ENCODE data around the gene PARL.

The PARL gene

GRCh38 chr3:183907911-183908331, 23.2 kb upstream of the PARL start:
- no peak overlapping the region for H3K4me2 ChIP-seq (ENCODE audit: low read depth, low read length, poor library complexity, severe bottlenecking)
- no peaks in the 10 kb centered on the region for H3K27me3 ChIP-seq (ENCODE audit: insufficient read depth, low read length, poor library complexity, severe bottlenecking)
- no peaks in the 10 kb centered on the region for H3K79me2 ChIP-seq (ENCODE audit: insufficient read depth, low read length)
- H3F3A ChIP-seq (ENCODE audit: low read depth) = no peaks in the 10 kb centered on the region
- H3K9me3 ChIP-seq (ENCODE audit: insufficient read depth, low read depth, low read length) = no peaks in the 10 kb centered on the region
- no peaks in the 10 kb centered on the region for H3K9me2 ChIP-seq (replicated peaks; ENCODE audit: low read depth, low read length)
- no peaks in the 10 kb centered on the region for H4K20me1 ChIP-seq (ENCODE audit: insufficient read depth, low read length, poor library complexity, severe bottlenecking)
- no peak overlapping the region for H3K9ac ChIP-seq (ENCODE audit: low read depth, low read length, poor library complexity, severe bottlenecking)
- no peaks in the 10 kb centered on the region for H3K4me1 ChIP-seq (ENCODE audit: insufficient read depth, low read length, poor library complexity, severe bottlenecking)
- no peak overlapping the region for H3K4me3 ChIP-seq (ENCODE audit: low read length, poor library complexity, severe bottlenecking)
- TF ChIP-seq EZH2phosphoT487 (IDR thresholded peaks at IDR 0.05; ENCODE audit: borderline replicate concordance) = no peak
- TF ChIP-seq, protein P1, sequence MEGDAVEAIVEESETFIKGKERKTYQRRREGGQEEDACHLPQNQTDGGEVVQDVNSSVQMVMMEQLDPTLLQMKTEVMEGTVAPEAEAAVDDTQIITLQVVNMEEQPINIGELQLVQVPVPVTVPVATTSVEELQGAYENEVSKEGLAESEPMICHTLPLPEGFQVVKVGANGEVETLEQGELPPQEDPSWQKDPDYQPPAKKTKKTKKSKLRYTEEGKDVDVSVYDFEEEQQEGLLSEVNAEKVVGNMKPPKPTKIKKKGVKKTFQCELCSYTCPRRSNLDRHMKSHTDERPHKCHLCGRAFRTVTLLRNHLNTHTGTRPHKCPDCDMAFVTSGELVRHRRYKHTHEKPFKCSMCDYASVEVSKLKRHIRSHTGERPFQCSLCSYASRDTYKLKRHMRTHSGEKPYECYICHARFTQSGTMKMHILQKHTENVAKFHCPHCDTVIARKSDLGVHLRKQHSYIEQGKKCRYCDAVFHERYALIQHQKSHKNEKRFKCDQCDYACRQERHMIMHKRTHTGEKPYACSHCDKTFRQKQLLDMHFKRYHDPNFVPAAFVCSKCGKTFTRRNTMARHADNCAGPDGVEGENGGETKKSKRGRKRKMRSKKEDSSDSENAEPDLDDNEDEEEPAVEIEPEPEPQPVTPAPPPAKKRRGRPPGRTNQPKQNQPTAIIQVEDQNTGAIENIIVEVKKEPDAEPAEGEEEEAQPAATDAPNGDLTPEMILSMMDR (conservative IDR thresholded peaks at IDR 0.05; ENCODE audit: low read length) = no peak
- no peaks in the 10 kb centered on the region for H3K36me3 ChIP-seq (ENCODE audit: insufficient read depth, low read length)
- H2AFZ ChIP-seq (ENCODE audit: low read length) = no peak overlapping the region

DNA sequence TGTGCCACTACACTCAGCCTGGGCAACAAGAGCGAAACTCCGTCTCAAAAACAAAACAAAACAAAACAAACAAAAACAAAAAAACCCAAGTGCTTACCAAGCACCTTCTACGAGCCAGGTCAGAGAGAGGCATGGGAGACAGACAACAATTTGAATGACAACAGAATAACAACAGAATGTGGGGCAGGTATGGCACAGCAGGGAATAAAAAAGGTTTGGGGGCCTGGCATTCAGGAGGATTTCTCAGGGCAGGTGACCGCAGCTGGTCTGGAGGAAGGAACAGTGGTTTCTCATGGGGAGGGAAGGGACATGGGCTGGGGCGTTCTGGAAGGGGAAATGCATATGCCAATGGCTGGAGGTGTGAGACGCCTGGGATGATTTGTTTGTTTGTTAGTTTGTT, 22.5 kb upstream of the PARL start:
- Histone ChIP-seq H3K9me3 (ENCODE audit: insufficient read depth, low read depth, low read length) (no peaks in the 10 kb centered on the region), H3K27me3 (ENCODE audit: insufficient read depth, low read length, poor library complexity, severe bottlenecking) (no peaks in the 10 kb centered on the region), H3K9ac (ENCODE audit: low read depth, low read length, poor library complexity, severe bottlenecking) (no peak overlapping the region), H3K36me3 (ENCODE audit: insufficient read depth, low read length) (no peaks in the 10 kb centered on the region), H3K4me2 (ENCODE audit: low read depth, low read length, poor library complexity, severe bottlenecking) (no peak overlapping the region), H4K20me1 (ENCODE audit: insufficient read depth, low read length, poor library complexity, severe bottlenecking) (no peaks in the 10 kb centered on the region), H3K9me2 (replicated peaks; ENCODE audit: low read depth, low read length) (no peaks in the 10 kb centered on the region), H3K4me1 (ENCODE audit: insufficient read depth, low read length, poor library complexity, severe bottlenecking) (no peaks in the 10 kb centered on the region), H3K79me2 (ENCODE audit: insufficient read depth, low read length) (no peaks in the 10 kb centered on the region), H2AFZ (ENCODE audit: low read length) (no peak overlapping the region), H3K4me3 (ENCODE audit: low read length, poor library complexity, severe bottlenecking) (no peak overlapping the region), H3F3A (ENCODE audit: low read depth) (no peaks in the 10 kb centered on the region)
- TF ChIP-seq, protein P1 (conservative IDR thresholded peaks at IDR 0.05; ENCODE audit: low read length) = no peak
- TF ChIP-seq EZH2phosphoT487 (IDR thresholded peaks at IDR 0.05; ENCODE audit: borderline replicate concordance) = no peak

DNA sequence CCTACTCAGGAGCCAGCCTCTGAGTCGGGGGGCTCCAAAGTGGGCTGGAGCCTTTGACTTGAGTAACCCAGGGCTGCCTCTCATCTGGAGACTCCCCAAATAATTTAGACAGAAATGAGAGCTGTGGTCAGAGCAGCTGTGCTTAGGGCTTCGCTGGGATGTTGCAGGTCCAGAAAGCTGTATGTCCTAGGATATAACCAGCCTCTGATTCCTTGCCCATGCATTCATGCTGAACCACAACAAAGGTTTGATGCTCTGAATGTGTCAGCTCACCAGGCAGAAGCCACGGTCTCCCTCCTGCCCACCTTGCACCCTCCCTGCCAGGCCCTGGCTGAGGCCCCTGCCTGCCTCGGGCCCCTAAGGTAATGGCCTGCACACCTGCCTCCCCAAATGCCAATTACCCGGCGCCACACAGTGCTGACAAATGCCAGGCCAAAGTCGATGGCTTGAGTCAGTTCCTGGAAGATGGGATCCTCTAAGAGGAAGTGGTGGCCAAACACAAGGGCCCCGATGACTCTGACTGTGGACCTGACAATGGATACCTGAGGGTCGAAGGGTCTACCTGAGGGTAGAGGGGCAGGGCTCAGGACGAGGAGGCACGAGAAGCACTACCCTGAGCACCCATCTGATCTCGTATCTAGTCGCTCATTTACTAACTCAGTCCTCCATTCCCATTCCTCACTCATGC, 21.7 kb upstream of the PARL start:
- Histone ChIP-seq H3K36me3 (ENCODE audit: insufficient read depth, low read length) (no peaks in the 10 kb centered on the region), H3K79me2 (ENCODE audit: insufficient read depth, low read length) (no peaks in the 10 kb centered on the region), H3K4me3 (ENCODE audit: low read length, poor library complexity, severe bottlenecking) (no peak overlapping the region), H3K9me3 (ENCODE audit: insufficient read depth, low read depth, low read length) (no peaks in the 10 kb centered on the region), H2AFZ (ENCODE audit: low read length) (no peak overlapping the region; the same call in 1 of the 2 replicates), H3K4me2 (ENCODE audit: low read depth, low read length, poor library complexity, severe bottlenecking) (no peak overlapping the region), H3K27me3 (ENCODE audit: insufficient read depth, low read length, poor library complexity, severe bottlenecking) (no peaks in the 10 kb centered on the region), H3K9me2 (replicated peaks; ENCODE audit: low read depth, low read length) (no peaks in the 10 kb centered on the region), H4K20me1 (ENCODE audit: insufficient read depth, low read length, poor library complexity, severe bottlenecking) (no peaks in the 10 kb centered on the region), H3F3A (ENCODE audit: low read depth) (no peaks in the 10 kb centered on the region), H3K9ac (ENCODE audit: low read depth, low read length, poor library complexity, severe bottlenecking) (no peak overlapping the region), H3K4me1 (ENCODE audit: insufficient read depth, low read length, poor library complexity, severe bottlenecking) (no peaks in the 10 kb centered on the region)
- TF ChIP-seq, protein P1 (conservative IDR thresholded peaks at IDR 0.05; ENCODE audit: low read length) = no peak
- TF ChIP-seq EZH2phosphoT487 (IDR thresholded peaks at IDR 0.05; ENCODE audit: borderline replicate concordance) = no peak
